OCI-LY1 (cell line): ENCODE data around the gene SLCO3A1.

Experiments
- H2AFZ ChIP-seq: fragments of 200-600 bp; sonication (generic), shearing (Covaris generic); 2 replicates; pipeline ENCODE4 v1.6.0; 2014; ENCODE audit warnings: antibody characterized with exemption, mild to moderate bottlenecking, low read length
- H3F3A ChIP-seq: fragments of 200-600 bp; sonication (generic), shearing (Covaris generic); 2 replicates; pipeline ENCODE4 v1.6.0; 2014; ENCODE audit warnings: mild to moderate bottlenecking, antibody characterized with exemption, low read length, moderate library complexity; ENCODE audit not compliant: insufficient read depth
- H3K27ac ChIP-seq: fragments of 200-600 bp; sonication (generic); 2 replicates; pipeline ENCODE4 v1.5.1; 2014; ENCODE audit warnings: low read length, mixed run types, mild to moderate bottlenecking, low read depth; ENCODE audit not compliant: poor library complexity, severe bottlenecking
- H3K27me3 ChIP-seq: fragments of 200-600 bp; sonication (generic); 2 replicates; pipeline ENCODE4 v1.6.0; 2014; ENCODE audit warnings: antibody characterized with exemption, mild to moderate bottlenecking, low read length, moderate library complexity; ENCODE audit not compliant: insufficient read depth
- H3K36me3 ChIP-seq: fragments of 200-600 bp; sonication (generic); 2 replicates; pipeline ENCODE4 v1.6.1; 2014; ENCODE audit warnings: mild to moderate bottlenecking, antibody characterized with exemption, low read length, moderate library complexity, mixed read lengths; ENCODE audit not compliant: insufficient read depth
- H3K4me1 ChIP-seq: fragments of 200-600 bp; sonication (generic); 2 replicates; pipeline ENCODE4 v1.5.1; 2014; ENCODE audit warnings: mild to moderate bottlenecking, low read length, moderate library complexity; ENCODE audit not compliant: insufficient read depth, severe bottlenecking
- H3K4me2 ChIP-seq: fragments of 200-600 bp; sonication (generic), shearing (Covaris generic); 2 replicates; pipeline ENCODE4 v1.6.1; 2014; ENCODE audit warnings: low read length
- H3K4me3 ChIP-seq: fragments of 200-600 bp; sonication (generic); 2 replicates; pipeline ENCODE4 v1.5.1; 2014; ENCODE audit warnings: low read length, low read depth, mild to moderate bottlenecking, mixed read lengths; ENCODE audit not compliant: poor library complexity, severe bottlenecking
- H3K79me2 ChIP-seq: fragments of 200-600 bp; shearing (Covaris generic); 2 replicates; pipeline ENCODE4 v1.6.1; 2016; ENCODE audit warnings: mixed run types, low read length, mixed read lengths; ENCODE audit not compliant: insufficient read depth
- H3K9ac ChIP-seq: fragments of 200-600 bp; sonication (generic), shearing (Covaris generic); 2 replicates; pipeline ENCODE4 v1.6.1; 2014; ENCODE audit warnings: mild to moderate bottlenecking, low read length, mixed read lengths
- H3K9me2 ChIP-seq: fragments of 200-600 bp; sonication (generic), shearing (Covaris generic); 2 replicates; pipeline ENCODE4 v1.6.1; 2014; ENCODE audit warnings: low read depth, mild to moderate bottlenecking, low read length, mixed read lengths
- H3K9me3 ChIP-seq: fragments of 200-600 bp; shearing (Covaris generic); 2 replicates; pipeline ENCODE4 v1.6.1; 2014; ENCODE audit warnings: low read length, mixed read lengths
- H4K20me1 ChIP-seq: fragments of 200-600 bp; sonication (generic), shearing (Covaris generic); 2 replicates; pipeline ENCODE4 v1.6.0; 2016; ENCODE audit warnings: mild to moderate bottlenecking, low read length; ENCODE audit not compliant: insufficient read depth
- CTCF ChIP-seq: fragments of 200-600 bp; sonication (generic), shearing (Covaris generic); IDR thresholded peaks from 2 replicates; pipeline ENCODE4 v1.5.1; 2017; ENCODE audit warnings: mild to moderate bottlenecking, antibody characterized with exemption, low read length, moderate library complexity, mixed read lengths
- EZH2 ChIP-seq: fragments of 200-600 bp; sonication (generic), shearing (Covaris generic); IDR thresholded peaks from 2 replicates; pipeline ENCODE4 v1.8.0; 2017; ENCODE audit warnings: borderline replicate concordance, mixed run types, mild to moderate bottlenecking, antibody characterized with exemption, low read length, moderate library complexity, mixed read lengths

SLCO3A1 gene

GRCh38 chr15:92074646-92075045 lies 221.1 kb downstream of the SLCO3A1 start:
- H3K79me2 ChIP-seq: no peaks in the 10 kb centered on the region
- TF ChIP-seq CTCF: no peak
- no peak for TF ChIP-seq EZH2
- H4K20me1 ChIP-seq: no peaks in the 10 kb centered on the region
- H3K4me2 ChIP-seq: no peak overlapping the region
- H3K4me3 ChIP-seq: no peak overlapping the region
- no peaks in the 10 kb centered on the region for H3K4me1 ChIP-seq
- H3K27ac ChIP-seq: no peak overlapping the region
- H3K36me3 ChIP-seq: no peaks in the 10 kb centered on the region
- H3K9me3 ChIP-seq: no peaks in the 10 kb centered on the region
- H3K27me3 ChIP-seq: no peaks in the 10 kb centered on the region
- H3K9ac ChIP-seq: no peak overlapping the region
- no peaks in the 10 kb centered on the region for H3F3A ChIP-seq
- H3K9me2 ChIP-seq: no peaks in the 10 kb centered on the region
- H2AFZ ChIP-seq: no peak overlapping the region

GRCh38 chr15:92075764-92076163 lies 222.3 kb downstream of the SLCO3A1 start:
- Histone ChIP-seq H3K79me2 (no peaks in the 10 kb centered on the region), H3K9me3 (no peaks in the 10 kb centered on the region), H3F3A (no peaks in the 10 kb centered on the region), H3K27ac (no peak overlapping the region), H2AFZ (no peak overlapping the region), H4K20me1 (no peaks in the 10 kb centered on the region), H3K9ac (no peak overlapping the region), H3K27me3 (no peaks in the 10 kb centered on the region), H3K36me3 (no peaks in the 10 kb centered on the region), H3K9me2 (no peaks in the 10 kb centered on the region), H3K4me1 (no peaks in the 10 kb centered on the region), H3K4me2 (no peak overlapping the region), H3K4me3 (no peak overlapping the region)
- no peak for TF ChIP-seq CTCF
- no peak for TF ChIP-seq EZH2

- Histone ChIP-seq H3K9ac (no peak overlapping the region), H3K9me2 (no peaks in the 10 kb centered on the region), H4K20me1 (no peaks in the 10 kb centered on the region), H3K79me2 (no peaks in the 10 kb centered on the region), H2AFZ (no peak overlapping the region), H3K36me3 (no peaks in the 10 kb centered on the region), H3K4me1 (no peaks in the 10 kb centered on the region), H3F3A (no peaks in the 10 kb centered on the region), H3K4me2 (no peak overlapping the region), H3K27ac (no peak overlapping the region), H3K27me3 (no peaks in the 10 kb centered on the region), H3K9me3 (no peaks in the 10 kb centered on the region), H3K4me3 (no peak overlapping the region)
- no peak for TF ChIP-seq CTCF
- no peak for TF ChIP-seq EZH2
Observed at GRCh38 chr15:92076541-92076940, 223.0 kb downstream of the SLCO3A1 start.
